GM21526 (cell line): ENCODE data around the gene LCE7A.

ENCODE experiments used
- ATAC-seq: cut with Tn5 transposase; IDR thresholded peaks from one replicate; pipeline ENCODE4 v1.9.1; 2021; ENCODE audit warnings: moderate library complexity; ENCODE audit not compliant: unreplicated experiment, low FRiP score

The LCE7A gene

DNA sequence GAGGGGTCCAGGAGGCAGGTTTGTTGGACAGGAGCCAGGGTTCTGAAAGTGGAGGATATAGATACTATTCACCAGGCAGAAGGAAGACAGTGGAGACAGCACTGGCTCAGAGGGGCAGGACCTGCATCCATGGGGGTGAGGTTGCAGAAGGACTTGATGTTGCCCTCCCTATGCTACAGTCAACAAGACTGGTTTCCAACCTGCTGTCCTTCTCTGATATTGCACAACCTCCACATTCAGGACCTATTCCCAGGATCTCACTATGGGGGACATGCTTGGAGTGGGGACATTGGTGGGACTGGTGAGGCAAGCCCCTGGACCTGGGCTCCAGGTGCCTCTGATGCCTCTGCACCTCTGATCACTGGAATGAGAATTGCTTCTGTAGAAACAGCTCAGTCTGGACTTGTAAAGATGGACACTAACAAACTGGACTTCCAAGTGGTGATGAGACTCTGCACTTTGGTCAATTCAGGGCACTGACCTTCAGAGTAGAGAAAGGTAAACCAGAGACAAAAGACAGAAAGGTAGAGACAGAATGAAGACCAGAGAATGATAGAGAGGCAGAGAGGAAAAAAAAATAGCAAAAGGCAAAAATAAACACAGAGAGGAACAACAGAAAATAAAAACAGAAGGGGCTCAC, 19.9 kb downstream of the LCE7A start:
- no peak for ATAC-seq

GRCh38 chr1:152880316-152880715, 20.5 kb downstream of the LCE7A start:
- no peak for ATAC-seq

DNA sequence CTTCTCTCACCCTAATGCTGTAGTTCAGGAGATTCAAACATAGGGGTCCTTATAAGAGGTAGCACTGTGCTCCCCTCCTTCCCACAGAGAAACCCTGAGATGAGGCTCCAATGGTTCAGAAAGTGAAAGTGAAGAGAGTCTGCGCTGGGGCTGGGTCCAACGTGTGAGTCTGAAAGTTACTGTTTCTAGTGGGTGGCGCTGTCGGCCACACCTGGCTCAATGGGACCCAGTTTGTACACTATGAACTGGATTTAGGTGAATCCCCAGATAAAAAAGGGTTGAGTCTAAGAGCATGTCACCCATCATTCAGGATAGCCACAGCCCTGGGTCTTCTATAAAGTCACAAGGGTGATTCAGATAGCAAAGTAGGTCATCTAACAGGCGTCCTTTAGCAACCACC, 21.1 kb downstream of the LCE7A start:
- ATAC-seq: peak; percentile 57

DNA sequence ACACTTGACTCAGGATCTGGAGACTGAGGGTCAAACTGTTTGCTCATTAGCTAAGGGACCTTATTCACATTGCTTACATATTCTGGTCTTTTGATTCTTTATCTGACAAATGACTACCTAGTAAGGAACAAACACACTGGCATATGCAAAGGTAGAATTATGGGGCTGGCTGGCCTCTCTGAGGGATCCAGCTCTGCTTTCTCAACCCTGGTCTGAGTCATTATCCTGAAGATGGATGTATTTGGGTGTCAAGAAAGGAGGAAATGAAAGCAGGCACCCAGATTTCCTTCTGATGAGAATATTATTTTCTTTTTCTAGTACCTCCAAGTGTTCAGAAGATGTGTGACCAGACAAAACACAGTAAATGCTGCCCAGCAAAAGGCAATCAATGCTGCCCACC, 24.3 kb downstream of the LCE7A start:
- no peak for ATAC-seq

DNA sequence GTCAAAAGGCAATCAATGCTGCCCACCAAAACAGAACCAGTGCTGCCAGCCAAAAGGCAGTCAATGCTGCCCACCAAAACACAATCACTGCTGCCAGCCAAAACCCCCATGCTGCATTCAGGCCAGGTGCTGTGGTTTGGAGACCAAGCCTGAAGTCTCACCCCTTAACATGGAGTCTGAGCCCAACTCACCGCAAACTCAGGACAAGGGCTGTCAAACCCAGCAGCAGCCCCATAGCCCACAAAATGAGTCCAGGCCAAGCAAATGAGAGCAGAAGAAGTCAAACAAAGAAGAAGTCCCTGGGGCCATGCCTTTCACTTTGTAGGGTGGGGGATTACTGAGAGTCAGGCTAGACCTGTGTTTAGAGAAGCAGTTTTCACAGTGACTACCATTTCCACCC, 24.7 kb downstream of the LCE7A start:
- no peak for ATAC-seq

DNA sequence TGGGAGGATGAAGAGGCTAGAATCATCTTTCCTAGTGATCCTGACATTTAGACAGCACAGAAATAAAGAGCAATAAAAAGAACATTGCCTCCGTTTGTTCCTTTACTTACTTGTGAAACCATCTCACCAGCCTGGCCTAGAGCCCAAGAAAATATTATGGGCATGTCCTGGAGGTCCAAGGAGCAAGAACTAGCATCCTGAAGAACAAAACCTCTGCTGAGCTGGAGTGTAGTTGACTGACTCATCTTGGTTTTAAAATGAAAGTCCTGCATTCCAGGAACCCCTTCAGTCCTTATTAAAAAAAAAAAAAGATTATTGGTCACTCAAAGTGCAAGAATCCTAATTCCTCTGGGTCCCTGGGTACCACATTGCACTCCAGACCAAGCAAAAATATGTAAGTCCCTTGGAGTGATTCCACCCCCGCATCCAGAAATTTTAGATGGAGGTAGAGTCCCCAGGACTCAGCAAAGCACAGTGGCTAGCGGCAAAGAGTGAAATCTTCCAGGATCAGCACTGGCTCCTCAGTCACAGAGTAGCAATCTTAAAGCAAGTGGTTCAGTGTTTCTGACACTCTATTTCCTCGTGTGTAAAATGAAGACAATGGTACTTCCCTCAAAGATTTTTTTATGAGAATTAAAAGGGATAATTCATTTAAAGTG, 25.3 kb downstream of the LCE7A start:
- no peak for ATAC-seq

DNA sequence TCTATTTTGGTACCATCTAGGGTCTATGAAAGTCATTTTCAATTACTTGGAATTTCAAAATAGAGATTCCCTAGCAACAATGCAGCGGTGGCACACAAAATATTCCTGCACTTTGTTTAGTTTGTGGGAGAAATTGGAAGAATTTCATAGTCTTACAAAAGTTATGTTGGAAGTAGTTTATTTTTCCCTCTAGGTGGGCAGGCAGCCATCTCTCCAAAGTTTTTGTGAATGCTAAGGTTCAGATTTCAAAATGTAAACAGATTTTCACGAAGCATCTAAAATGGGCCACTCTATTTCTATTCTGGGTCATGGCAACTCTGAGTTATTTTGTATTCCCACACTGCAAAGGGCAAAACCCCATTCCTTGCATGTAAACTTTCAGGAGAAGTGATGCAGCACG, 26.3 kb downstream of the LCE7A start:
- no peak for ATAC-seq

DNA sequence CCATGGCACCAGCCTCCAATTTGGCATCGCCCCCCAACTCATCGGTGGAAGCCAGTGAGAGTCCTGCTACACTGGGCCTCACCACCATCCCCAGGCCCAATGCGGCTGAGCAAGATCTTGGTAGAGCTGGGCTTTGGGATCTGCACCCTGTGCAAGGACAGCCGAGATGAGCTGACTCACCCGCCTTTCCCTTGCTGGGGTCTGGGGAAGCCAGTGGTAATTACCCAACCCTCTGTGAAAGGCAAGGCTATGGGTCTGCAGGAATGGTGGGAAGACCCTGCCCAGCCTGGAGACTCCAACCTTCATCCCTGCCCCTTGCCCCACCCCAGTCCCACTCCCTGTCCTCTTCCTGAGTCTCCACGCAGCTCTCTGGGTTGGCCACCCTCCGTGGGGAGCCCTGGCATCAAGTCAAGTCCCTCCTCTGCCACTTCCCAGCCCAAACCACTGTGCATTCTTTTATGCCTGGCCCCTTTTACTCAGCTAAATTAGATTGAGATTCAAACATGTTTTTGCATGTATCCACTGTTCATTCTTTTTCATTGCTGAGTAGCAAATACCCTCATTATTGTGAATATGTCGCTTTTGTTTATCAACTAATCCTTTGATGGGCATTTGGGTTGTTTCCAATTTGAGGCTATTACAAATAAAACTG, 27.1 kb downstream of the LCE7A start:
- ATAC-seq: no peak

DNA sequence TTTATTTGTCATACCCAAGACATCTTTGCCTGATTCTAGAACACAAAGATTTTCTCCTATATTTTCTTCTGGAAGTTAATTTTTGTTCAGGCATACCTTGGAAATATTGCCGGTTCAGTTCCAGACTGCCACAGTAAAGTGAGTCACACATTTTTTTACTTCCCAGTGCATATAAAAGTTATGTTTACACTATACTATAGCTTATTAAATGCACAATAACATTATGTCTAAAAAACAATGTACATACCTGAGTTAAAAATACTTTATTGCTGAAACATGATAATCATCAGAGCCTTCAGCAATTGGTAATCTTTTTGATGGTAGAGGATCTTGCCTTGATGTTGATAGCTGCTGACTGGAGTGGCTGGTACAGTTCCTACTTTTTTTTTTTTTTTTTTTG, 28.3 kb downstream of the LCE7A start:
- ATAC-seq: no peak

DNA sequence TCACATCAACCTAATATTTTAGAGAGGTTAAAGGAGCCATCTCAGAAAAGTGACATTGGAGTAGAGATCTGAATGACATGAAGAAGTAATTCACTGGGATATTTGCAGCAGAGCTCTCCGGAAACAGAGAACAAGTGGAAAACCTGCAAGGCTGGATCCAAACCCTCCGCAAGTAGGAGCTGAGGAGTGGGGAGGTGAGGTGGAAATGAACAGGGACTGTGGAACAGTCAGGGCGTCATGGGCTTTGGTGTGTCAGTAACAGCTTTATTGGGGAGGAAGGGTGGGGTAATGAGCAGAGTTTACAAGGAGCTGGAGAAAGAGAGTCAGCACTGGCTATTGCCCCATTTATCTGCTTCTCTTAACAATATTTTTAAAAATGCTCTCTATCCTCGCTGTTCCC, 39.2 kb downstream of the LCE7A start:
- no peak for ATAC-seq

GRCh38 chr1:152899883-152900282, 40.1 kb downstream of the LCE7A start:
- ATAC-seq: no peak

- no peak for ATAC-seq
Observed at GRCh38 chr1:152901631-152902030, 41.8 kb downstream of the LCE7A start.

GRCh38 chr1:152902636-152903035, 42.8 kb downstream of the LCE7A start:
- ATAC-seq: no peak

DNA sequence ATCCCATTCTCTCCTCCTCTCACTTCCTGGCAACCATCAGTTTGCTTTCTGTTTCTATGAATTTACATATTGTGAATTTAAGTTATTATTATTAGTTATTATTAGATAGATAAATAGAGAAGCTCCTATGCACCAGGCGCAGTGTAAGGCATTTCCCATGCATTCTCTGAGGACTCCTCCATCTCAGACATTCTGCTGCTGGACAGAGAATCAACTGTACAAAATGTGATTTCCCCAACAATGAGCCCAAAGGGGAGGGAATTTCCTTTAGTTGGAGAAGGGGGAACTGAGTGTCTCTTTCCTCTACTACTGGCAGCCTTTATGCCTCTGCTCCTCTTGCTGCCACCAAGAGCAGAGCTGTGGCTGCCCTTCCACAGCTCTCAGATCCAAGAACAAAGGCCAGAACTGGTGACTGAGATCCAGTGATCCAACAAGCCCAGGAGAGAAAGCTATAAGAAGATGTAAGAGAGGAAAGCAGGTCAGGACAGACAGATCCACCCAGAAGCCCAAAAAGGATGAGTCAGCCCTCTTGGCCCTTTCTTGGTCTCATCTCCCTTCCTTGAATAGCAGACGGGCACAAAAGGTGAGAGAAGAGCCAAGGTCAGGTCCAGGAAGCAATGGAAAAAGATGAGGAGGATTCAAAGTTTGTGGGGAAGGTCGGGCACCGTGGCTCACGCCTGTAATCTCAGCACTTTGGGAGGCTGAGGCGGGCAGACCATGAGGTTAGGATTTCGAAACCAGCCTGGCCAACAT, 45.1 kb downstream of the LCE7A start:
- no peak for ATAC-seq

GRCh38 chr1:152906023-152906565, 46.3 kb downstream of the LCE7A start:
- no peak for ATAC-seq

- no peak for ATAC-seq
Observed at GRCh38 chr1:152907686-152908601, 48.1 kb downstream of the LCE7A start, which contains the start of gene IVL. Gene IVL (plus strand): TSS chr1:152908546. CDS start chr1:152909798, 1,252 bp downstream.

- no peak for ATAC-seq
Observed at GRCh38 chr1:152909206-152909605, 49.4 kb downstream of the LCE7A start.
